HEK293 (cell line): ENCODE results near the gene MYO1E.

Experiments used
- CTCF ChIA-PET: fragments of 350-600 bp; formaldehyde crosslinking; extraction: SDS; loops from one replicate; lab custom pipeline; 2021; ENCODE audit warnings: antibody characterized with exemption; lab: Yijun Ruan, JAX
- POLR2A ChIA-PET: fragments of 300-600 bp; formaldehyde crosslinking; extraction: SDS; loops from one replicate; lab custom pipeline; 2020; ENCODE audit warnings: antibody characterized with exemption, inconsistent platforms; lab: Yijun Ruan, JAX
- H3K27ac ChIP-seq: fragments of 200-500 bp; sonication (Bioruptor generic); 2 replicates; pipeline ENCODE4 v1.5.1; 2014; ENCODE audit warnings: low read depth, low read length, control low read depth, inconsistent platforms; ENCODE audit errors: extremely low read depth
- H3K36me3 ChIP-seq, 2 experiments: fragments of 200-500 bp in 1 of 2; sonication (Bioruptor generic) in 1 of 2; 1 replicate in 1 of 2; 2 replicates in 1 of 2; pipeline ENCODE4 v1.5.1; 2014 to 2017; ENCODE audit warnings: inconsistent platforms in 2 of 2, low read length in 2 of 2; ENCODE audit not compliant: control insufficient read depth in 2 of 2, insufficient read depth in 1 of 2
- H3K4me1 ChIP-seq: fragments of 200-500 bp; sonication (Bioruptor generic); 2 replicates; pipeline ENCODE4 v1.5.1; 2014; ENCODE audit warnings: mild to moderate bottlenecking, low read length, inconsistent platforms; ENCODE audit not compliant: control insufficient read depth, insufficient read depth
- H3K4me3 ChIP-seq: 2 replicates; pipeline ENCODE4 v1.5.1; 2011; ENCODE audit warnings: low read depth, mild to moderate bottlenecking, control low read depth, low read length, moderate library complexity
- H3K9me3 ChIP-seq: fragments of 200-500 bp; sonication (Bioruptor generic); 2 replicates; pipeline ENCODE4 v1.5.1; 2014; ENCODE audit warnings: low read depth, low read length, inconsistent platforms; ENCODE audit not compliant: control insufficient read depth, insufficient read depth
- BCL11B ChIP-seq: fragments of 450-650 bp; formaldehyde crosslinking; IDR thresholded peaks from 2 replicates; pipeline ENCODE4 v1.5.1; 2016; ENCODE audit warnings: low read depth, missing biosample characterization, missing genetic modification characterization
- SCRT1 ChIP-seq: fragments of 450-650 bp; formaldehyde crosslinking; IDR thresholded peaks from 2 replicates; pipeline ENCODE4 v1.5.1; 2016; ENCODE audit warnings: missing biosample characterization, missing genetic modification characterization, borderline replicate concordance
- TCF7L2 ChIP-seq: IDR thresholded peaks from 2 replicates; pipeline ENCODE4 v1.6.1; 2011; ENCODE audit warnings: low read depth, mild to moderate bottlenecking, inconsistent platforms, low read length, moderate library complexity, borderline replicate concordance
- ZBTB11 ChIP-seq: fragments of 450-650 bp; formaldehyde crosslinking; conservative IDR thresholded peaks from 2 replicates; pipeline ENCODE4 v1.5.1; 2016; ENCODE audit warnings: low read depth, missing biosample characterization, missing genetic modification characterization
- ZFP41 ChIP-seq: fragments of 450-650 bp; formaldehyde crosslinking; IDR thresholded peaks from 2 replicates; pipeline ENCODE4 v1.5.1; 2016; ENCODE audit warnings: missing biosample characterization, missing genetic modification characterization, borderline replicate concordance
- ZNF112 ChIP-seq: fragments of 450-650 bp; formaldehyde crosslinking; IDR thresholded peaks from 2 replicates; pipeline ENCODE4 v1.5.0; 2017; ENCODE audit warnings: missing biosample characterization, missing genetic modification characterization
- ZNF121 ChIP-seq: fragments of 450-650 bp; formaldehyde crosslinking; IDR thresholded peaks from 2 replicates; pipeline ENCODE4 v1.5.1; 2016; ENCODE audit warnings: missing biosample characterization, missing genetic modification characterization
- ZNF138 ChIP-seq: fragments of 450-650 bp; formaldehyde crosslinking; IDR thresholded peaks from 2 replicates; pipeline ENCODE4 v1.5.1; 2016; ENCODE audit warnings: missing biosample characterization, missing genetic modification characterization, borderline replicate concordance
- ZNF155 ChIP-seq: fragments of 450-650 bp; formaldehyde crosslinking; IDR thresholded peaks from 2 replicates; pipeline ENCODE4 v1.5.1; 2016; ENCODE audit warnings: missing biosample characterization, missing genetic modification characterization
- ZNF19 ChIP-seq: fragments of 450-650 bp; formaldehyde crosslinking; IDR thresholded peaks from 2 replicates; pipeline ENCODE4; 2016; ENCODE audit warnings: missing biosample characterization, missing genetic modification characterization, low read depth
- ZNF248 ChIP-seq: fragments of 450-650 bp; formaldehyde crosslinking; IDR thresholded peaks from 2 replicates; pipeline ENCODE4 v1.5.1; 2017; ENCODE audit warnings: missing biosample characterization, missing genetic modification characterization
- ZNF26 ChIP-seq: fragments of 450-650 bp; formaldehyde crosslinking; IDR thresholded peaks from 2 replicates; pipeline ENCODE4 v1.5.1; 2016; ENCODE audit warnings: missing biosample characterization, missing genetic modification characterization
- ZNF335 ChIP-seq: fragments of 450-650 bp; formaldehyde crosslinking; conservative IDR thresholded peaks from 2 replicates; pipeline ENCODE4 v1.5.1; 2016; ENCODE audit warnings: missing biosample characterization, missing genetic modification characterization
- ZNF488 ChIP-seq: fragments of 450-650 bp; formaldehyde crosslinking; IDR thresholded peaks from 2 replicates; pipeline ENCODE4 v1.5.1; 2016; ENCODE audit warnings: missing biosample characterization, missing genetic modification characterization
- ZNF521 ChIP-seq: fragments of 450-650 bp; formaldehyde crosslinking; IDR thresholded peaks from 2 replicates; pipeline ENCODE4 v1.5.1; 2017; ENCODE audit warnings: missing biosample characterization, mild to moderate bottlenecking, missing genetic modification characterization
- ZNF558 ChIP-seq: fragments of 450-650 bp; formaldehyde crosslinking; IDR thresholded peaks from 2 replicates; pipeline ENCODE4 v1.5.1; 2016; ENCODE audit warnings: missing biosample characterization, missing genetic modification characterization
- ZNF585B ChIP-seq: fragments of 450-650 bp; formaldehyde crosslinking; IDR thresholded peaks from 2 replicates; pipeline ENCODE4 v1.5.1; 2016; ENCODE audit warnings: missing biosample characterization, missing genetic modification characterization
- ZNF76 ChIP-seq: fragments of 450-650 bp; formaldehyde crosslinking; IDR thresholded peaks from 2 replicates; pipeline ENCODE4; 2016; ENCODE audit warnings: low read depth, missing biosample characterization, missing genetic modification characterization, borderline replicate concordance
- ZNF785 ChIP-seq: fragments of 450-650 bp; formaldehyde crosslinking; IDR thresholded peaks from 2 replicates; pipeline ENCODE4 v1.5.1; 2016; ENCODE audit warnings: missing biosample characterization, missing genetic modification characterization
- ZNF837 ChIP-seq: fragments of 450-650 bp; formaldehyde crosslinking; IDR thresholded peaks from 2 replicates; pipeline ENCODE4 v1.5.1; 2016; ENCODE audit warnings: missing biosample characterization, missing genetic modification characterization
- TF ChIP-seq, protein P1 (sequence below): fragments of 450-650 bp; formaldehyde crosslinking; IDR thresholded peaks from 2 replicates; pipeline ENCODE4 v1.5.1; 2016; ENCODE audit warnings: missing biosample characterization, missing genetic modification characterization
- TF ChIP-seq, protein P2 (sequence below): fragments of 450-650 bp; formaldehyde crosslinking; IDR thresholded peaks from 2 replicates; pipeline ENCODE4 v1.5.1; 2016; ENCODE audit warnings: missing biosample characterization, missing genetic modification characterization
- TF ChIP-seq, protein P3 (sequence below): fragments of 450-650 bp; formaldehyde crosslinking; IDR thresholded peaks from 2 replicates; pipeline ENCODE4 v1.5.1; 2017; ENCODE audit warnings: missing biosample characterization, mild to moderate bottlenecking, missing genetic modification characterization, moderate library complexity

The MYO1E gene

DNA sequence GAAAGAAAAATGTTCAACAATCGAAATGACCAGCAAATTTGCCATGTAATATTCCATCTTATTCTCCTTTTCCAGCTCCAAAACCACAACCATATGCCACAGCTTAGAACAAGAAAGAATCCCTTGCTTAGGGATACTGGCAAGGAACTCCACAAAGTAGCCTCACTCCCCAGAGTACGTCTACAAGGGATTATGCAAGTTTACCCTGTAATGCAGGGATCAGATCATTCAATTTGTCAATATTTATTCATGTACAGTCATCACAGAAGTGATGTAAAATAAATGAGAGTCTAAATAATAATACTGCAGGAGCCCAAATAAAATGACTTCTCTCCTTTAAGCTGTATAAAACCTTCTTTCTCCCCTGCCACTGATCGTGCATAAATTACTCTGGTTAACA lies 23.5 kb upstream of the MYO1E start (continued):
- TF ChIP-seq ZNF26 (tag by site-specific recombination): no peak

DNA sequence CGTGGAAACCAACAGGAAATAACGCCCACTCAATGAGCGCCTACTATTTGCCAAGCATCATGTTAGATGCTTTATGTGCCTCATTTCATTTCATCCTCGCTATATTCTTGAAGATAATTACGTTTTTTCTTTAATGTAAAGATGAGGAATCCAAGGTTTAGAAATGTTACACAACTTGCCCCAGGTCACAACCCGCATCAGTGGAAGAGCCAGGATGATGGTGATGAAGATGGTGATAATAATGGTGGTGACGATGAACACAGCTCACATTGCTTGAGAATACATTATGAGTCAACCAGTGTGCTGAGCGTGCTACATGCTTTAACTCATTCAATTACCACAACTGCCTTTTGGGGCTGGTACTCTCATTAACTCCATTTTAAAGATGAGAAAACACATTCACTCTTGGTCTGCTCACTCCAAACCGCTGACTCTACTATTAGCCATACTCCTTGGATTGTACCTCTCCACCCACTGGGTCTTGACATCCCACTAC lies 21.5 kb upstream of the MYO1E start:
- no peak overlapping the region for H3K27ac ChIP-seq
- POLR2A ChIA-PET: no interaction called here
- no peaks in the 10 kb centered on the region for H3K36me3 ChIP-seq
- H3K4me3 ChIP-seq: no peak overlapping the region
- no peak for TF ChIP-seq ZNF76 (tag by site-specific recombination)
- TF ChIP-seq ZNF138 (tag by site-specific recombination): no peak
- no peak for TF ChIP-seq SCRT1 (tag by site-specific recombination)
- TF ChIP-seq ZNF521 (tag by site-specific recombination): no peak
- H3K4me1 ChIP-seq: no peaks in the 10 kb centered on the region
- H3K9me3 ChIP-seq: no peaks in the 10 kb centered on the region
- CTCF ChIA-PET: interaction anchor here (1.0 to 1.2 kb wide), 2 partner anchors 20 to 108 kb away, joined by 3 to 5 read pairs; no protein-coding TSS in a partner anchor

DNA sequence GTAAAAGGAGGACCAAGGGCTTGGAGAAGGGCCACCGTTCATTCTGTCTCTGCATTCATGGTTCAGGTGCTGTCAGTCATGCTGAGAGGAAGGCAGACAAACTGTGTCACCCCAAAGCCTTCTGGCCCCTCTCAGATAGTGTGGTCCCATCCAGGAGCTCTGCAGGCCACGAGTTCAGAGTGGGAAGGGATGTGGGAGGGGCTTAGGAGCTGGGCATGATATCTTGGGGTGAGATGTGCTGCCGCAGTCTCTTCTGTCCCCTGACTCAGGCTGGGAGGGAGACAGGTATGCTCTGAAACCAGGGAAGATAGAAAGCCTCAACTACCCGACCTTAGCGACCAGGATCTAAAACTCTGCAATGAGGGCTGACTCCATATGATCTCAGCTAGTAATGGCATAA lies 19.6 kb upstream of the MYO1E start:
- Histone ChIP-seq H3K9me3 (no peaks in the 10 kb centered on the region), H3K36me3 (no peaks in the 10 kb centered on the region), H3K27ac (no peak overlapping the region), H3K4me1 (no peaks in the 10 kb centered on the region), H3K4me3 (no peak overlapping the region)
- ChIA-PET CTCF (interaction anchor here (0.6 kb wide), 1 partner anchor 9 kb away, joined by 3 read pairs; no protein-coding TSS in a partner anchor), POLR2A (no interaction called here)
- TF ChIP-seq TCF7L2 (no peak), ZNF121 (tag by site-specific recombination) (no peak), ZNF837 (tag by site-specific recombination) (no peak), ZNF585B (no peak), ZNF488 (tag by site-specific recombination) (no peak), ZNF155 (tag by site-specific recombination) (no peak), ZNF785 (tag by site-specific recombination) (no peak), ZNF558 (tag by site-specific recombination) (no peak), ZBTB11 (tag by site-specific recombination) (no peak), ZNF248 (no peak), ZFP41 (tag by site-specific recombination) (no peak), ZNF76 (tag by site-specific recombination) (no peak), ZNF335 (tag by site-specific recombination) (no peak), ZNF112 (tag by site-specific recombination) (no peak), ZNF19 (tag by site-specific recombination) (no peak), BCL11B (tag by site-specific recombination) (no peak)
- TF ChIP-seq, protein P1, sequence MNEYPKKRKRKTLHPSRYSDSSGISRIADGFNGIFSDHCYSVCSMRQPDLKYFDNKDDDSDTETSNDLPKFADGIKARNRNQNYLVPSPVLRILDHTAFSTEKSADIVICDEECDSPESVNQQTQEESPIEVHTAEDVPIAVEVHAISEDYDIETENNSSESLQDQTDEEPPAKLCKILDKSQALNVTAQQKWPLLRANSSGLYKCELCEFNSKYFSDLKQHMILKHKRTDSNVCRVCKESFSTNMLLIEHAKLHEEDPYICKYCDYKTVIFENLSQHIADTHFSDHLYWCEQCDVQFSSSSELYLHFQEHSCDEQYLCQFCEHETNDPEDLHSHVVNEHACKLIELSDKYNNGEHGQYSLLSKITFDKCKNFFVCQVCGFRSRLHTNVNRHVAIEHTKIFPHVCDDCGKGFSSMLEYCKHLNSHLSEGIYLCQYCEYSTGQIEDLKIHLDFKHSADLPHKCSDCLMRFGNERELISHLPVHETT (tag by site-specific recombination): no peak
- TF ChIP-seq, protein P2, sequence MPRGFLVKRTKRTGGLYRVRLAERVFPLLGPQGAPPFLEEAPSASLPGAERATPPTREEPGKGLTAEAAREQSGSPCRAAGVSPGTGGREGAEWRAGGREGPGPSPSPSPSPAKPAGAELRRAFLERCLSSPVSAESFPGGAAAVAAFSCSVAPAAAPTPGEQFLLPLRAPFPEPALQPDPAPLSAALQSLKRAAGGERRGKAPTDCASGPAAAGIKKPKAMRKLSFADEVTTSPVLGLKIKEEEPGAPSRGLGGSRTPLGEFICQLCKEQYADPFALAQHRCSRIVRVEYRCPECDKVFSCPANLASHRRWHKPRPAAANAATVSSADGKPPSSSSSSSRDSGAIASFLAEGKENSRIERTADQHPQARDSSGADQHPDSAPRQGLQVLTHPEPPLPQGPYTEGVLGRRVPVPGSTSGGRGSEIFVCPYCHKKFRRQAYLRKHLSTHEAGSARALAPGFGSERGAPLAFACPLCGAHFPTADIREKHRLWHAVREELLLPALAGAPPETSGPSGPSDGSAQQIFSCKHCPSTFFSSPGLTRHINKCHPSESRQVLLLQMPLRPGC (tag by site-specific recombination): no peak
- TF ChIP-seq, protein P3, sequence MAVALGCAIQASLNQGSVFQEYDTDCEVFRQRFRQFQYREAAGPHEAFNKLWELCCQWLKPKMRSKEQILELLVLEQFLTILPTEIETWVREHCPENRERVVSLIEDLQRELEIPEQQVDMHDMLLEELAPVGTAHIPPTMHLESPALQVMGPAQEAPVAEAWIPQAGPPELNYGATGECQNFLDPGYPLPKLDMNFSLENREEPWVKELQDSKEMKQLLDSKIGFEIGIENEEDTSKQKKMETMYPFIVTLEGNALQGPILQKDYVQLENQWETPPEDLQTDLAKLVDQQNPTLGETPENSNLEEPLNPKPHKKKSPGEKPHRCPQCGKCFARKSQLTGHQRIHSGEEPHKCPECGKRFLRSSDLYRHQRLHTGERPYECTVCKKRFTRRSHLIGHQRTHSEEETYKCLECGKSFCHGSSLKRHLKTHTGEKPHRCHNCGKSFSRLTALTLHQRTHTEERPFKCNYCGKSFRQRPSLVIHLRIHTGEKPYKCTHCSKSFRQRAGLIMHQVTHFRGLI (tag by site-specific recombination): no peak
